Erythroblast (primary cell): Measurements from ENCODE around the gene ATF3.

Experiments used
- GATA1 ChIP-seq: IDR thresholded peaks from 2 replicates; pipeline ENCODE4 v1.6.1; 2011; ENCODE audit warnings: low read depth, mild to moderate bottlenecking, control low read depth, low read length, moderate library complexity
- POLR2A ChIP-seq: IDR thresholded peaks from 2 replicates; pipeline ENCODE4 v1.6.1; 2011; ENCODE audit warnings: mild to moderate bottlenecking, low read length

GRCh38 chr1:212623603-212624002 lies 15.0 kb downstream of the ATF3 start:
- no peak for TF ChIP-seq POLR2A
- TF ChIP-seq GATA1 = no peak
